SW 1271 (cell line): ENCODE measurements around the gene SERPINA12.

Experiments
- DNase-seq, 2 experiments: peaks; one replicate each; lab custom pipeline; 2025; lab: John Stamatoyannopoulos, UW

The SERPINA12 gene, protein sequence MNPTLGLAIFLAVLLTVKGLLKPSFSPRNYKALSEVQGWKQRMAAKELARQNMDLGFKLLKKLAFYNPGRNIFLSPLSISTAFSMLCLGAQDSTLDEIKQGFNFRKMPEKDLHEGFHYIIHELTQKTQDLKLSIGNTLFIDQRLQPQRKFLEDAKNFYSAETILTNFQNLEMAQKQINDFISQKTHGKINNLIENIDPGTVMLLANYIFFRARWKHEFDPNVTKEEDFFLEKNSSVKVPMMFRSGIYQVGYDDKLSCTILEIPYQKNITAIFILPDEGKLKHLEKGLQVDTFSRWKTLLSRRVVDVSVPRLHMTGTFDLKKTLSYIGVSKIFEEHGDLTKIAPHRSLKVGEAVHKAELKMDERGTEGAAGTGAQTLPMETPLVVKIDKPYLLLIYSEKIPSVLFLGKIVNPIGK

DNA sequence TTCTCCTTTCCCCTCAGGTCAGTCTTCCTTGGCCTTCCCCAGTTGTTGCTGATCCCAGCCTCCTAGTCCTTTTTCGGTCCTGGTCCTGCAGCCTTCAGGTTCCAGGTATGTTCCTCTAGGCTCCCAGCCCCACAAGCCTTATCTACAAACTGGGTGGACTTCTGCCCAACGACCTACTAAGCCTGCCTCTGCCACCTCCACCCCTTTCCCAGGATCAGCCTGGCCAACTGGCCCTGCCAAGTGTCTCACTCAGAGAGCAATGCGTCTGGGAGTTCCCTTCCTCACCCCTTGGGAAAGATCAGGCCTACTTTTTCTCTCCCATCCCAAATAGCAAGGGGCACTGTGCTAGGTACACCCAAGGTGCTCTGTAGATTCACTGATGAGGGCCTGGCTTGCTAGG lies at the start of gene SERPINA12:
SERPINA12 (minus strand) TSS at position 114 of the 400 bp plus-strand sequence. CDS start 11,072 bp downstream, outside the sequence.
- no peak for DNase-seq

DNA sequence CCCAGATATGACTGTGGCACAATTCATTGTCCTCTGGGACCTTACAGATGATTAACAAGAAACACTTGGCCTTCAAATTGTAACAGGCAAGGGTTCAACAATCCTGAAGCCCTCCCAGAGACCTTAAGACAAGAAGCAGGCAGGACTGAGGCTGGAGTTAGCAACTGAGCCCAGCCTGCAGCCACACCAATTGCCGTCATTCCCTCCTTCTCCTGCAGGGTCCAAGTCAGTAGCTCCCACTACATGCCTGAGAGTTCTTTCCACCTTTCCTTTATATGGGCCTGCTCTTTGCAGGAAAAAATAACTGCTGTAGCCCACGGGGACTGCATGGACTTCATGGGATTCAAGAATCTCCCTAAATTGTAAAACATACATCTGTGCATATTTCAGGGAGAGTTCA lies 49.6 kb upstream of the SERPINA12 start:
- no peak for DNase-seq

DNA sequence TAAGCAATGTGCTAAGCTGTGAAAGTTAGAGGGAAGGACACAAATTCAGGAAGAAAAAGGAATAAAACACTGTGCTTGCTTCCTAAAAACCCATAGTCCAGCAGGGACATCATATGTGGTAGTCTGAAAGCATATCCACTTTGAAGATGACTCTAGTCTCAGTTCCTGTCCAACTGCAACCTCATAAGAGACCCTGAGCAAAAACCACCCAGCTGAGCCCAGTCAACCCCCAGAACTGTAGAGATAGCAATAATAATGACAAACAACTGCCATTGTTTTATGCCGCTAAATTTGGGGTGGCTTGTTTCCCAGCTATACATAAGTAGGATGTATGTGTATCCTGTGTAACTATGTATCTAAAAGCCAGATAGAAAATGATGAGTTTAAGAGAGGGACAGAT lies 48.1 kb upstream of the SERPINA12 start:
- DNase-seq = no peak

DNA sequence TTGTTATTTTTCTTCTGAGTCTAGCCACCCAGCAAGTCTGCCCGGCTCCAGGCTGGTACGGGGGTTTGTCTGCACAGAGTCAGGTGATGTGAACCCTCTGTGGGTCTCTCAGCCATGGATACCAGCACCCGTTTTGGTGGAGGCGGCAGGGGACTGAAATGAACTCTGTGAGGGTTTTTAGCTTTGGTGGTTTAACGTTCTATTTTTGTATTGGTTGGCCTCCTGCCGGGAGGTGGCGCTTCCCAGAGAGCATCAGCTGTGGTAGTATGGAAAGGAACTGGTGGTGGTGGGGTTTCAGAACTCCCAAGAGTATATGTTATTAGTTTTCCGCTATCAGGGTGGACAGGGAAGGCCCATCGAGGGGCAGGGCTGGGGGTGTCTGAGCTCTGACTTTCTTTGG lies 46.7 kb upstream of the SERPINA12 start:
- DNase-seq = no peak

DNA sequence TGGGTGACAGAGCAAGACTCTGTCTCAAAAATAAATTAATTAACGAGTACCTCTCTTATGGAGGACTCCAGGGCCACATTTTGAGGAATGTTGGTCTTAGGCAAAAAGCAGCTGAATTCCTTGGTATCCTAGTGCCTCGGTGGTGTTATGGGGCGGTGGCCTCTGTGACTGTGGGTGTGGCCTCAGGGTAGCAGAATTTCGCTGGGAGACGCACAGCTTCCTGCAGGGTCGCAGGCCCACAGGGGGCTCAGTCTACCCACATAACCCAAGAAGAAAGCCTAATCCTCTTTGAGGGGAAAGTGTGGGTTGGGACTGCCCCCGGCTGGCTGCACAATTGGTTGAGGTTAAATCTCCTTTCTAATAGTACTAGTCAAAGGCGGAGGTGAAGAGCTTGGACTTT lies 40.8 kb upstream of the SERPINA12 start:
- no peak for DNase-seq

GRCh38 chr14:94548999-94549985 lies 40.0 kb upstream of the SERPINA12 start:
- DNase-seq = peak in 1 of 2 experiments; percentile 51

DNA sequence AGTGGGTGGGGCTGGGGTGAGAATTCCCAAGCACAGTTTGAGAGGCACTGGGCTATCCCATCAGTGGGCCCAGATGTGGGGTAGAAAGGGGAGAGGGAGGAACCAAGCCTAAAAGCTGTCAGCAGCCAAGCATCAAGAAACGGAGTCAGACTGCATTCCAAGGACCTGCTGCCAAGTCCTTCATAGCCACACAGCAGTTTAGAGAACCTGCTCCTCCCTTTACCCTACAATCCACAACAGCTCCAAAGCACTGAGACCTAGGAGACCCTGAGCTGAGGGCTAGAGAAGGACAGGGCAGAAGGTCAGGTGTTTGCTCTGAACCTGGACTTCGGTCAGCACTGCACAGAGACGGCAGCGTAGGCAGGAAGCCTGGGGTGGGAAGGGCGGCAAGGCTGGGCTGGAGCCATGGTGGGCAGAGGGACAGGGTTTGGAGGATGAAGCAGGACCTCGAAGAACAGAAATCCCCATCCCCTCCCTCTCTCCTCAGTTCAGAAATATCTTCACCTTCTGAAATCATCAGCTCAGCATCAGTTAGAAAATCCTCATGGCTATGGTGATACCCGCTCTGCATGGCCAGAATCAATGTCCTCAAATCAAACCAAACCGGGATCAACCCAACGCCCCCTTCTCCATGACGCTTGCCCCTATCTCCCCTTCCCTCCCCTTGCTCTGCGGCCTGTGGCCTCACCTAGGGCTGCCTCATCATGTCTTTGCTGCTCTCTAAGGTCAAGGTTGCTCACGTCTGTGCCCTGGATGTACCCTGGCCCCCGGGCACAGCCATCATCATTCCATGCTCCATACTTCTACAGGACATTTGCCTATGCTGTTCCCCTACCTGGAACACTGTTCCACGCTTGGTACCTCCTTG lies 39.1 kb upstream of the SERPINA12 start:
- no peak for DNase-seq

DNA sequence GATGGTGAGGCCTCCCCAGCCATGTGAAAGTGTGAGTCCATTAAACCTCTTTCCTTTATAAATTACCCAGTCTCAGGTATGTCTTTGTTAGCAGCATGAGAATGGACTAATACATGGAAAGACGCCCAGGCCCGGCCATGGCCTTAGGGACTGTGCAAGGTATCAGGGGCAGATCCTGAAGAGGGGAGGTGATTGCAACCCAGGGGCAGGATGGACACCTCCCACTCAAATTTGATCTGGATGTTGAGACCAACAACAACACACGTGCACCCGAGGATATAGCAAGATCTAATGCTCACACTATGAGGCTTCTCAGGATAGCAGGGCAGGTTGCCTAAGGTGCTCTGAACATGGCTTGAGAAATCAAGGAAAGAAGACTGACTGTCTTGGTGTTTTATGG lies 38.5 kb upstream of the SERPINA12 start:
- no peak for DNase-seq

DNA sequence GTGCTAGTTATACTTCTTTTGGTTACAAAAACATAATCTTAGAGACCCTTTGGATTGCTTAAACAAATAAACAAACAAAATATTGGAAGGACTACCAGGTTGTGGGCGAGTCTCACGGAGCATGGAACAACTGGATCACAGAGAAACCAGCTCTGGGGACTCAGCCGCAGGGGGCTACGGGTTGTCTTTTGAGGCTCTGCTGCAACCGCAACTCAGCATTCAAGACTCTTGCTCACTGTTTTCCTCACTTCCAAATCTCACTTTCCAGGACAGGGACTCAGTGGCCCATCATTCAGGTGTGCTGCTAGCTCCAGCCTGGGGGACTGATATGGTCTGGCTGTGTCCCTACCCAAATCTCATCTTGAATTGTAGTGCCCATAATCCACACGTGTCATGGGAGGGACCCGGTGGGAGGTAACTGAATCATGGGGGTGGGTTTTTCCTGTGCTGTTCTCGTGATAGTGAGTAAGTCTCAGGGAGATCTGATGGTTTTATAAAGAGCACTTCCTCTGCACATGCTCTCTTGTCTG lies 37.9 kb upstream of the SERPINA12 start:
- no peak for DNase-seq

- DNase-seq = no peak
Observed at GRCh38 chr14:94545131-94545841, 36.0 kb upstream of the SERPINA12 start.

DNA sequence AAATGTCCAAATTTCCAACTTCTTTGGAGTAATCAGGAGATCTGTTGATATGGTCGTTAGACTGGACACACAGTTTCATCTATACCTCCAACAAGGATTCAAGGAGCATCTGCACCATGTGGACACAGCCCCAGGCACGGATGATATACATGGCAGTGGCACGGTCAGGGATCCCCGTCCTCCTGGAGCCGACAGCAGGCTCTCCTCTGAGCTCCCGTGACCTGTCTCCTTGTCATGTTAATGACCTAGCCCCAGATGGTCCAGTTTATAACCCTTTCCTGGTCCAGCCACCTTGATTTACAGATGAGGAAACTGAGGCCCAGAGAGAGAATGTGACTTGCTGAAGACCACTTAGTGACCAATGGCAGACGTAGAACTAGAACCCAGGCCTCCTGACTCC lies 35.5 kb upstream of the SERPINA12 start:
- no peak for DNase-seq

GRCh38 chr14:94543449-94544124 lies 34.3 kb upstream of the SERPINA12 start:
- DNase-seq = no peak

- DNase-seq = no peak
Observed at GRCh38 chr14:94542811-94543440, 33.7 kb upstream of the SERPINA12 start.

DNA sequence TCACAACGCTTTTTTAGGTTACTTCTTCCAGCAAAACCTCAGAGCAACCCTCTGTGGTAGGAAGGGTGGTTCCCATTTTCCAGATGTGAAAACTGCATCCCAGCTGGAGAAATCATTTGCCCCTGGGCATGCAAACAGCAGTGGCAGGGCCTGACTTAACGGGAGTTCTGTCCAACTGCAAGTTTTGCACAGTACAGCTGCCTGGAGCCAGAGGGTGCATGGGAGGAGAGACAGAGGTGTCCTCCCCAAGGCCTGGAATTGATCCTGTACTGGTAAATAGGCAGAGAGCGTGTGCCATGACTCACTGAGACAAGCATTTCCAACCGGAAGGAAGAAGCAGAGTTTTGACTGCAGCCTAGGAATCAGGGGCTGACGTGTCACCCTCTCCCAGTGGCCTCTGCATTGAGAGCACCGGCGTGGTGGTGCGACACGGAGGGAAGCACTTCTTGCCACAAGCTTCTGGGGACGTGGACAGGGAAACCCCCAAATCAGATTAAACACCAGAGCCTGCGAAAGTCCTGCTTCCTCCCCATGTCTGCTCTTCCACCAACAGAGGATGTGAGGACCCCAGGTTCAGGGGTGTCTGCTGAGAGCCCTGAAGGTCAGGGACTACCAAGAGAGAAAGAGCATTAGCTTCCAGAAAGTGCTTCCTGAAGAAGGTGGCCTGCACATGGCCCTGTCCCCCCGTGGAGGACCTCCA lies 33.0 kb upstream of the SERPINA12 start:
- peak in 1 of 2 experiments; percentile 67 for DNase-seq

GRCh38 chr14:94541234-94541975 lies 32.1 kb upstream of the SERPINA12 start:
- DNase-seq = no peak

DNA sequence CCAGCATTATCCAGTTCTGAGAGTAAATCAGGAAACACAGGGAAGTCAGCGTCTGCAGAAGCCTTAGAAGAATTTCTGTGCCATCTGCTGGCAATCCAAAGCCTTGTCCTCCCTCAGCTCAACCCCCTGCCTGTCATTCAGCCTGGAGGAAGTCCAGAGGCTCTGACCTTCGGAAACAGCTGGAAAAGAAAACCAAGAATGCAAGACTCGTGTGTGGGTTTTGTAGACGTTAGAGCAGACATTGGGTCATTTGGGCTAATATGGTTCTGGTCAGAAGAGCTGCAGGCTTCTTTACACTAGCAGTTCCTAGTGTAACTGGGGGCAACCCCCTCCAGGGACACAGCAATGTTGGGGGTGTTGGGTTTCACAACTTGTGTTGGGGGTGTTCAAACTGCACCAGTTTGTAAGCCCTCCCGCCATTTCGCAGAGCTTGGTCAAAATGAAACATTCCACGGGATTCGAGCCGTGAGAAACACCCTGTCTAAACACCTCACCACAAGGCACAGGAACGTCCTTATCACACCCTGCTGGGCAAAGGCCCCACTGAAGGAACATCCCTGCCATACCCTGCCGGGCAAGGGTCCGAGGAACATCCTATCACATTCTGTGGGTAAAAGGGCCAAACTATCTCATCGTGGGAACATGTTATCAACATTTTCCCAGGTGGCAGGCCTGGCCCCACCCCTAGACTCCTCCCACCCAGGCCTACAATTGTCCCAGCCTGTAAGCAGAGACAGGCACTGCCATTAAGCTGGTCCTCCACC lies 30.9 kb upstream of the SERPINA12 start:
- peak in 1 of 2 experiments; percentile 17 for DNase-seq

DNA sequence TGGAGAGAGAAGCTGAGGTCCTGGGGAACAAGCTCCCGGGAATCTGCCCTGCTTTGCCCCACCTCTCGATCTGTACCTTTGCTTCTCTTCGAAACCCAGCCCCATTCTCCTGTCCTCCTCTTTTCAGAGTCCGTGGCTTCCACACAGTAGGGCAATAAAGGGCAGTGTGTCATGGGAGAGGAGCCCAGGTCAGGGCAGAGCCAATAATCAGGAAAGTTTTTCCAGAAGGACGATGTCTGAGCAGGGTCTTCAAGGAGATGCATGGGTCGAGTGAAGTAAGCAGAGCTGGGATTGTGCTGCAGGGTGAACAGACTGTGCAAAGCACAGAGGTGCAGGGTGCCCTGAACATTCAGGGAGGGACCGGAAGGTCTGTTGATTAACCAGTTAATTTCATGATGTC lies 29.9 kb upstream of the SERPINA12 start:
- DNase-seq = no peak
